Measurements from ENCODE around the gene SHROOM3. TPM values are rescaled to one million over a fixed set of nuclear protein-coding genes. Genes with fewer than 3 reads are reported as not detected.

Gene SHROOM3
- total RNA-seq, 1 donor from 2014 or later = 192 TPM

DNA sequence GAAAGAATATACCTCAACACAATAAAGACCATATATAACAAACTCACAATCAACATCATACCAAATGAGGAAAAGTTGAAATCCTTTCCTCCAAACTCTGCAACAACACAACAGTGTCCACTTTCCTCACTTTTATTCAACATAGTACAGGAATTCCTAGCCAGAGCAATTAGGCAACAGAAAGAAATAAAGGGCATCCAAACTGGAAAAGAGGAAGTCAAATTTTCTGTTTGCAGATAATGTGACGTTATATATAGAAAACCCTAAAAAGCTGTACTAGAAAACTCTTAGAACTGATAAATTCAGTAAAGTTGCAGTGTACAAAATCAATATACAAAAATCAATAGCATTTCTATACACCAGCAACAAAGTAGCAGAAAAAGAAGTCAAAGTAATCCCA is 355.3 kb downstream of the SHROOM3 start:
- no peaks in the 10 kb centered on the region for H3K4me1 ChIP-seq
- no peaks in the 10 kb centered on the region for H3K27me3 ChIP-seq
- TF ChIP-seq, protein P1, sequence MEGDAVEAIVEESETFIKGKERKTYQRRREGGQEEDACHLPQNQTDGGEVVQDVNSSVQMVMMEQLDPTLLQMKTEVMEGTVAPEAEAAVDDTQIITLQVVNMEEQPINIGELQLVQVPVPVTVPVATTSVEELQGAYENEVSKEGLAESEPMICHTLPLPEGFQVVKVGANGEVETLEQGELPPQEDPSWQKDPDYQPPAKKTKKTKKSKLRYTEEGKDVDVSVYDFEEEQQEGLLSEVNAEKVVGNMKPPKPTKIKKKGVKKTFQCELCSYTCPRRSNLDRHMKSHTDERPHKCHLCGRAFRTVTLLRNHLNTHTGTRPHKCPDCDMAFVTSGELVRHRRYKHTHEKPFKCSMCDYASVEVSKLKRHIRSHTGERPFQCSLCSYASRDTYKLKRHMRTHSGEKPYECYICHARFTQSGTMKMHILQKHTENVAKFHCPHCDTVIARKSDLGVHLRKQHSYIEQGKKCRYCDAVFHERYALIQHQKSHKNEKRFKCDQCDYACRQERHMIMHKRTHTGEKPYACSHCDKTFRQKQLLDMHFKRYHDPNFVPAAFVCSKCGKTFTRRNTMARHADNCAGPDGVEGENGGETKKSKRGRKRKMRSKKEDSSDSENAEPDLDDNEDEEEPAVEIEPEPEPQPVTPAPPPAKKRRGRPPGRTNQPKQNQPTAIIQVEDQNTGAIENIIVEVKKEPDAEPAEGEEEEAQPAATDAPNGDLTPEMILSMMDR (IDR thresholded peaks at IDR 0.05) = no peak
- no peak overlapping the region for H3K4me3 ChIP-seq
- no peak overlapping the region for H3K27ac ChIP-seq
- DNase-seq (ENCODE audit: low spot score in 2 of 2) = no peak
- peaks cover 0 to 10% of the 10 kb centered on the region in 2 donors for H3K36me3 ChIP-seq
- no peaks in the 10 kb centered on the region for H3K9me3 ChIP-seq
- intact Hi-C loops (cut with DNase I) = no loop called here

DNA sequence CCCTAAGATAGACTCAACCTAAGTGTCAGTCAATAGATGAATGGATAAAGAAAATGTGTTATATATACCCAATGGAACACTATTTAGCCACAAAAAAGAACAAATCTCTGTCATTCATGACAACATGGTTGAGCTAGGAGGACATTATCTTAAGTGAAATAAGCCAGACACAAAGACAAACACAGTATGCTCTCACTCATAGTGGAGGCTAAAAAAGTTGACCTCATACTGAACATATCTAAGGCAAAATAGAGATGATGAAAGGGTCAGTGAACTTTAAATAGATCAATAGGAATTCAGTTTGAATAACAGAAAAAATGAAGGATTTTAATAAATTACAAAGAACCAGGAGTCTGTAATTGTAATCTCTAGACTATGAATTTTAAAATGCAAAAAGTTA is 356.4 kb downstream of the SHROOM3 start:
- H3K4me1 ChIP-seq = no peaks in the 10 kb centered on the region
- H3K4me3 ChIP-seq = no peak overlapping the region
- H3K9me3 ChIP-seq = no peaks in the 10 kb centered on the region
- H3K27me3 ChIP-seq = no peaks in the 10 kb centered on the region
- TF ChIP-seq, protein P1 (IDR thresholded peaks at IDR 0.05) = no peak
- intact Hi-C loops (cut with DNase I) = no loop called here
- H3K36me3 ChIP-seq = peaks cover 0 to 7% of the 10 kb centered on the region in 2 donors
- H3K27ac ChIP-seq = no peak overlapping the region
- DNase-seq (ENCODE audit: low spot score in 2 of 2) = no peak

DNA sequence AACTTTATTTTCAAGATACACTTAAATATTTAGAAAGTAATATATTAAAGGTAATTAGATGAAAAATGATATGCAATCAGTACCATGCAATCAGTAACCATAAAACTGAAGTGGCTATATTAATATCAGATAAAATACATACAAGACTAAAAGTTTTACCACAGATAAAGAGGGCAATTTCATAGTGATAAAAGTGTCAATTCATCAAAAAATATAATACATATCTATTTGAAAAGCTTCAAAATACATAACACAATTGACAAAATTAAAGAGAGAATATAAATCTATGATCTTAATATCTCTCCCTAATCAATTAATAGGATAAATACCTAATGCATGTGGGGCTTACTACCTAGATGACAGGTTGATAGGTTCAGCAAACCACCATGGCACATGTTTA is 357.4 kb downstream of the SHROOM3 start:
- Histone ChIP-seq H3K27ac (no peak overlapping the region), H3K9me3 (no peaks in the 10 kb centered on the region), H3K36me3 (no peaks in the 10 kb centered on the region), H3K27me3 (no peaks in the 10 kb centered on the region), H3K4me1 (no peaks in the 10 kb centered on the region), H3K4me3 (no peak overlapping the region)
- intact Hi-C loops (cut with DNase I) = no loop called here
- TF ChIP-seq, protein P1 (IDR thresholded peaks at IDR 0.05) = no peak
- no peak for DNase-seq (ENCODE audit: low spot score in 2 of 2)

DNA sequence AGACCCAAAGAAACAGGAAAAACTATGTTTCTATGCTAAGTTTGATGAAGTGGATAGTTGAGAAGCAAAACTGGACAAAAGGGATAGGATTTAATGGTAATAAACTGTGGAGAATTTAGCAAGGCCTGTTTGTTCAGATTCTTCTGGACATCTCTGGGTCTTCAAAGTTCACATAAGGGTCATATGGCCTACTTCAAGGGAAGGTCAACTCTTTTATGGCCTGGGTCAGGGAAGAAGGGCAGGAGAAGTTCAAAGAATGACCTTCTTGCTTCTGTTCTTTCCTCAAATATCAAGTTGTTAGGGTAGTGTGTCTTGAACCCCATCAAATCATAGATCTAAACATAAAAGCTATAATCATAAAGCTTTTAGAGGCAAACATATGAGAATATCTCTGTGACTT is 360.2 kb downstream of the SHROOM3 start:
- Histone ChIP-seq H3K27me3 (no peaks in the 10 kb centered on the region), H3K27ac (no peak overlapping the region), H3K4me1 (no peaks in the 10 kb centered on the region), H3K4me3 (no peak overlapping the region), H3K36me3 (no peaks in the 10 kb centered on the region), H3K9me3 (no peaks in the 10 kb centered on the region)
- intact Hi-C loops (cut with DNase I) = no loop called here
- DNase-seq (ENCODE audit: low spot score in 2 of 2) = no peak
- TF ChIP-seq, protein P1 (IDR thresholded peaks at IDR 0.05) = no peak

DNA sequence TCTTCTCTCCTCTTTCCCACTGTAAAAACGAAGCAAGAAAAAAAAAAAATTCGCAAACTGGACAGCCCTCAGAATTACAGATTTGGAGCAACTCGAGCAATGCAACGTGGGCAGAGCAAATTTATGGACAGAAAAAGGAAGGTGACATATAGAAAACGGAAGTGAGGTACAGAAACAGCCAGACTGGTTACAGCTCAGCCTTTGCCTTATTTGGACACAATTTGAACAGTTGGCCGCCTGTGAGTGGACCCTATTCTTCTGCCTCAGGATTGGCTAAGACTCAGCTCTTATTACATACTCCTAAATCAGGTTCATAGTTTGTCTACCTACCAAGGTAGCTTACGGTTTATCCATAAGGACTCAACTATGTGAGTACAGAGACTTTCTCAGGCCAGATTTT is 364.1 kb downstream of the SHROOM3 start:
- no peaks in the 10 kb centered on the region for H3K36me3 ChIP-seq
- no peak overlapping the region for H3K27ac ChIP-seq
- no peaks in the 10 kb centered on the region for H3K4me1 ChIP-seq
- intact Hi-C loops (cut with DNase I) = no loop called here
- TF ChIP-seq, protein P1 (IDR thresholded peaks at IDR 0.05) = no peak
- no peaks in the 10 kb centered on the region for H3K9me3 ChIP-seq
- DNase-seq (ENCODE audit: low spot score in 2 of 2) = no peak
- no peak overlapping the region for H3K4me3 ChIP-seq
- H3K27me3 ChIP-seq = no peaks in the 10 kb centered on the region

DNA sequence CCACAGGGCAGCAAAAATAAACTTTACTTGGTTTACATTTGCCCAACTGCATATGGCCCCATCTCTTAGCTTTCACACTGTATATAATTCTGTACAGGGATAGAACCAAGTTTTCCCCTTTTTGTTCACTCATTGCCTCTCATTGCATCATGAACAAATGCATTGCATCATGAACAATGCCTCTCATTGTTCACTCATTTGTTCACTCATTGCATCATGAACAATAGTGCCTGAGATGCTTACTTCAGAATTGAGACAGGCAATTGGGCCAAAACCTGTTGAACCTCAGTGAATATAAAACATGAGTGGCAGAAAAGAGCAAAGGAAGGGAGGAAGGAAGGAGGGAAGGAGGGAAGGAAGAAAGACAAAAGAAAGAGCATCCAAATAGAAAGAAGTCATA is 364.7 kb downstream of the SHROOM3 start:
- intact Hi-C loops (cut with DNase I) = no loop called here
- Histone ChIP-seq H3K27ac (no peak overlapping the region), H3K36me3 (no peaks in the 10 kb centered on the region), H3K4me3 (no peak overlapping the region), H3K27me3 (no peaks in the 10 kb centered on the region), H3K4me1 (no peaks in the 10 kb centered on the region), H3K9me3 (no peaks in the 10 kb centered on the region)
- no peak for DNase-seq (ENCODE audit: low spot score in 2 of 2)
- TF ChIP-seq, protein P1 (IDR thresholded peaks at IDR 0.05) = no peak

Measured in ascending aorta (tissue), 2 donors.